ENCODE results near the gene SLC35F4. TPM values are rescaled to one million over a fixed set of nuclear protein-coding genes. Genes with fewer than 3 reads are reported as not detected.

The SLC35F4 gene
- total and polyA plus RNA-seq, 2 of the 8 experiments (the other 6 are each of a cell fraction or from before 2014, with no cell fraction given): not detected

GRCh38 chr14:57864659-57865058, 1.2 kb downstream of the SLC35F4 start:
- Histone ChIP-seq H3K9ac (replicated peaks in 1 of 4; ENCODE audit: extremely low read depth in 1 of 4, low read depth in 3 of 4, low read length in 3 of 4) (no peak overlapping the region), H3K36me3 (ENCODE audit: control insufficient read depth in 2 of 4, insufficient read depth in 4 of 4, low read length in 3 of 4) (no peaks in the 10 kb centered on the region), H3K18ac (ENCODE audit: extremely low read depth, low read length) (no peak overlapping the region), H3K4me2 (ENCODE audit: insufficient read depth in 1 of 2, low read depth in 2 of 2, low read length in 2 of 2) (peak overlapping the region; percentile 76 to 83), H3K23me2 (ENCODE audit: low read depth, low read length) (peaks cover 10% of the 10 kb centered on the region; the same call in 1 of the 2 replicates), H2BK12ac (ENCODE audit: low read depth, low read length) (peak overlapping the region; percentile 17; the same call in 1 of the 2 replicates), H3K79me1 (ENCODE audit: low read depth, low read length) (no peaks in the 10 kb centered on the region), H4K91ac (replicated peaks; ENCODE audit: insufficient read length, low read length) (no peak overlapping the region), H3K4ac (replicated peaks; ENCODE audit: insufficient read length, low read depth, low read length) (no peak overlapping the region), H2BK5ac (ENCODE audit: low read depth, low read length) (no peak overlapping the region), H3K79me2 (ENCODE audit: control insufficient read depth in 1 of 2, insufficient read depth in 2 of 2, low read length in 2 of 2) (no peaks in the 10 kb centered on the region), H4K5ac (ENCODE audit: insufficient read length, low read depth, low read length) (no peak overlapping the region), H3K4me3 (ENCODE audit: extremely low read depth in 1 of 4, insufficient read depth in 2 of 4, low read depth in 3 of 4, low read length in 4 of 4) (peak overlapping the region in 3 of 4 experiments; percentile 10 to 72 (median 10); a peak in 5 of 8 replicates), H2BK120ac (replicated peaks; ENCODE audit: low read depth, low read length) (no peak overlapping the region), H3K27ac (ENCODE audit: low read depth, low read length) (no peak overlapping the region), H2AFZ (ENCODE audit: low read length) (no peak overlapping the region), H3K14ac (ENCODE audit: insufficient read length) (no peak overlapping the region), H3K27me3 (replicated peaks in 1 of 4; ENCODE audit: control insufficient read depth in 3 of 4, extremely low read depth in 1 of 4, insufficient read depth in 3 of 4, low read length in 3 of 4) (peaks cover 7 to 20% (median 19%) of the 10 kb centered on the region in 4 experiments), H2AK5ac (ENCODE audit: low read depth, low read length) (no peak overlapping the region), H3K23ac (ENCODE audit: insufficient read length) (no peak overlapping the region), H4K20me1 (replicated peaks in 1 of 2; ENCODE audit: control insufficient read depth in 1 of 2, insufficient read depth in 2 of 2, low read length in 2 of 2) (no peaks in the 10 kb centered on the region), H3K56ac (replicated peaks; ENCODE audit: insufficient read length, low read depth, low read length) (no peak overlapping the region), H4K8ac (ENCODE audit: extremely low read depth, insufficient read depth, low read length) (no peak overlapping the region), H2BK20ac (ENCODE audit: low read length) (no peak overlapping the region), H2BK15ac (ENCODE audit: low read length) (no peak overlapping the region), H3K9me3 (ENCODE audit: insufficient read depth in 2 of 2, low read depth in 1 of 2, low read length in 1 of 2) (no peaks in the 10 kb centered on the region), H3K4me1 (replicated peaks in 1 of 4; ENCODE audit: control insufficient read depth in 3 of 4, insufficient read depth in 4 of 4, low read length in 3 of 4) (peaks cover 0 to 3% (median 3%) of the 10 kb centered on the region in 4 experiments; a peak in 4 of 7 replicates)
- 34% methylated on average over 15 of the region's 20 CpGs; no CpG with 5 or more reads in 1 of the 2 experiments for WGBS, 2 experiments (ENCODE audit: extremely low coverage in 1 of 2, insufficient coverage in 1 of 2, insufficient read length in 1 of 2, insufficient replicate concordance in 2 of 2, low coverage in 1 of 2, low lambda C conversion rate in 2 of 2, missing lambda C conversion rate in 1 of 2)
- no peak for DNase-seq (ENCODE audit: low read depth in 1 of 2, low spot score in 2 of 2)
- FAIRE-seq: no peak
- ChIA-PET POLR2A (ENCODE audit: partially characterized antibody) (interaction anchor here (0.7 kb wide), 1 partner anchor 193 kb away, joined by 3 read pairs; no protein-coding TSS in a partner anchor), CTCF (ENCODE audit: partially characterized antibody) (interaction anchor here (1.0 to 1.8 kb wide), 3 partner anchors 61 to 207 kb away, joined by 3 to 9 read pairs (median 3); no protein-coding TSS in a partner anchor)
- no peak for TF ChIP-seq MAFK (IDR thresholded peaks at IDR 0.05; ENCODE audit: low read depth, low read length)
- no peak for TF ChIP-seq CBX8 (IDR thresholded peaks at IDR 0.05; ENCODE audit: borderline replicate concordance, low read depth, low read length)
- TF ChIP-seq SIN3A (conservative IDR thresholded peaks at IDR 0.05 in 1 of 2, IDR thresholded peaks at IDR 0.05 in 1 of 2; ENCODE audit: low read depth in 1 of 2, low read length in 2 of 2): no peak
- no peak for TF ChIP-seq POLR2AphosphoS5 (IDR thresholded peaks at IDR 0.05; ENCODE audit: low read depth, low read length)
- no peak for TF ChIP-seq KDM5A (IDR thresholded peaks at IDR 0.05; ENCODE audit: low read length)
- no peak for TF ChIP-seq NANOG (IDR thresholded peaks at IDR 0.05; ENCODE audit: insufficient read depth, low read depth, low read length, poor library complexity, severe bottlenecking)
- no peak for TF ChIP-seq RFX5 (IDR thresholded peaks at IDR 0.05; ENCODE audit: borderline replicate concordance, low read depth, low read length)
- TF ChIP-seq, protein P1, sequence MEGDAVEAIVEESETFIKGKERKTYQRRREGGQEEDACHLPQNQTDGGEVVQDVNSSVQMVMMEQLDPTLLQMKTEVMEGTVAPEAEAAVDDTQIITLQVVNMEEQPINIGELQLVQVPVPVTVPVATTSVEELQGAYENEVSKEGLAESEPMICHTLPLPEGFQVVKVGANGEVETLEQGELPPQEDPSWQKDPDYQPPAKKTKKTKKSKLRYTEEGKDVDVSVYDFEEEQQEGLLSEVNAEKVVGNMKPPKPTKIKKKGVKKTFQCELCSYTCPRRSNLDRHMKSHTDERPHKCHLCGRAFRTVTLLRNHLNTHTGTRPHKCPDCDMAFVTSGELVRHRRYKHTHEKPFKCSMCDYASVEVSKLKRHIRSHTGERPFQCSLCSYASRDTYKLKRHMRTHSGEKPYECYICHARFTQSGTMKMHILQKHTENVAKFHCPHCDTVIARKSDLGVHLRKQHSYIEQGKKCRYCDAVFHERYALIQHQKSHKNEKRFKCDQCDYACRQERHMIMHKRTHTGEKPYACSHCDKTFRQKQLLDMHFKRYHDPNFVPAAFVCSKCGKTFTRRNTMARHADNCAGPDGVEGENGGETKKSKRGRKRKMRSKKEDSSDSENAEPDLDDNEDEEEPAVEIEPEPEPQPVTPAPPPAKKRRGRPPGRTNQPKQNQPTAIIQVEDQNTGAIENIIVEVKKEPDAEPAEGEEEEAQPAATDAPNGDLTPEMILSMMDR (IDR thresholded peaks at IDR 0.05; ENCODE audit: control extremely low read depth in 1 of 3, insufficient read depth in 1 of 3, low read depth in 1 of 3, low read length in 3 of 3): no peak
- no peak for TF ChIP-seq HDAC6 (IDR thresholded peaks at IDR 0.05; ENCODE audit: low read depth, low read length)
- no peak for TF ChIP-seq BCL11A (IDR thresholded peaks at IDR 0.05; ENCODE audit: low read depth in 2 of 2, low read length in 2 of 2)
- no peak for TF ChIP-seq CHD2 (IDR thresholded peaks at IDR 0.05; ENCODE audit: low read length)
